Right ventricle myocardium superior (tissue), 1 donor: ENCODE data around the gene GCN1. TPM values are rescaled to one million over a fixed set of nuclear protein-coding genes. Genes with fewer than 3 reads are reported as not detected.

Experiments used
- ATAC-seq: fragments of 200-7000 bp; cut with Tn5 transposase; one replicate; pipeline ENCODE4 v1.9.1; 2020; ENCODE audit warnings: mild to moderate bottlenecking; ENCODE audit not compliant: poor library complexity
- DNase-seq: peaks from one replicate; pipeline ENCODE4 v3.0.0-alpha.2; 2020
- intact Hi-C: fragments of 100-400 bp; cut with DNase I; formaldehyde crosslinking; loops from one replicate; pipeline ENCODE4 v1.11.2; 2022
- total RNA-seq: library from RNA; stranded (reverse); fragmentation: NEBNext Ultra II Directional; extraction: Animal tissue kit (Norgen Biotek cat#: 25700); gene quantifications from one replicate; pipeline ENCODE4 v1.2.1, GENCODE V29; 2021
- donor health status: DM: no; HTN: yes; CAD: no; lungs with severe emphysema.

Gene GCN1
- total RNA-seq, 1 donor from 2014 or later = 30.5 TPM

- intact Hi-C loops = no loop called here
- ATAC-seq = no peak
- no peak for DNase-seq
These were observed 36.2 kb downstream of the GCN1 start for GRCh38 chr12:120158351-120158750.

GRCh38 chr12:120157678-120158077, 36.8 kb downstream of the GCN1 start:
- intact Hi-C loops = no loop called here
- ATAC-seq (no peak), DNase-seq (no peak)

- no peak for ATAC-seq
- intact Hi-C loops = no loop called here
These were observed 37.9 kb downstream of the GCN1 start for GRCh38 chr12:120156315-120157259.

GRCh38 chr12:120155072-120155471, 39.4 kb downstream of the GCN1 start:
- DNase-seq (no peak), ATAC-seq (no peak)
- intact Hi-C loops = no loop called here

More at GRCh38 chr12:120156315-120157259, 37.9 kb downstream of the GCN1 start:
- DNase-seq = no peak

- DNase-seq (no peak), ATAC-seq (peak; percentile 12)
- intact Hi-C loops = no loop called here
These were observed 43.5 kb downstream of the GCN1 start for GRCh38 chr12:120150919-120151525.

- no peak for DNase-seq
- intact Hi-C loops = no loop called here
- no peak for ATAC-seq
These were observed 46.5 kb downstream of the GCN1 start for GRCh38 chr12:120148011-120148410.

GRCh38 chr12:120145164-120145563, 49.4 kb downstream of the GCN1 start:
- DNase-seq (no peak), ATAC-seq (no peak)
- intact Hi-C loops = no loop called here

GRCh38 chr12:120144215-120144614, 50.3 kb downstream of the GCN1 start:
- DNase-seq (no peak), ATAC-seq (no peak)
- intact Hi-C loops = no loop called here

GRCh38 chr12:120142231-120142877, 52.2 kb downstream of the GCN1 start:
- ATAC-seq (no peak), DNase-seq (no peak)
- intact Hi-C loops = no loop called here

GRCh38 chr12:120141336-120141735, 53.2 kb downstream of the GCN1 start:
- intact Hi-C loops = no loop called here
- DNase-seq (no peak), ATAC-seq (no peak)

- ATAC-seq (no peak), DNase-seq (no peak)
- intact Hi-C loops = no loop called here
These were observed 53.9 kb downstream of the GCN1 start for GRCh38 chr12:120140603-120141002.

GRCh38 chr12:120139958-120140357, 54.6 kb downstream of the GCN1 start:
- DNase-seq (no peak), ATAC-seq (no peak)
- intact Hi-C loops = no loop called here

GRCh38 chr12:120138366-120138765, 56.1 kb downstream of the GCN1 start:
- ATAC-seq = no peak
- intact Hi-C loops = no loop called here

GRCh38 chr12:120137833-120138232, 56.7 kb downstream of the GCN1 start:
- ATAC-seq (peak; percentile 22), DNase-seq (no peak)
- intact Hi-C loops = no loop called here

More at GRCh38 chr12:120138366-120138765, 56.1 kb downstream of the GCN1 start:
- DNase-seq = no peak

- intact Hi-C loops = no loop called here
- ATAC-seq (no peak), DNase-seq (no peak)
These were observed 58.3 kb downstream of the GCN1 start for GRCh38 chr12:120136093-120136770.

GRCh38 chr12:120134307-120134980, 60.1 kb downstream of the GCN1 start:
- intact Hi-C loops = no loop called here
- peak; percentile 31 for DNase-seq

GRCh38 chr12:120132863-120133385, 61.6 kb downstream of the GCN1 start:
- DNase-seq (no peak), ATAC-seq (peak; percentile 70)
- intact Hi-C loops = no loop called here

More at GRCh38 chr12:120134307-120134980, 60.1 kb downstream of the GCN1 start:
- ATAC-seq = no peak
